ENCODE results near the gene CRYGD.

The CRYGD gene

DNA sequence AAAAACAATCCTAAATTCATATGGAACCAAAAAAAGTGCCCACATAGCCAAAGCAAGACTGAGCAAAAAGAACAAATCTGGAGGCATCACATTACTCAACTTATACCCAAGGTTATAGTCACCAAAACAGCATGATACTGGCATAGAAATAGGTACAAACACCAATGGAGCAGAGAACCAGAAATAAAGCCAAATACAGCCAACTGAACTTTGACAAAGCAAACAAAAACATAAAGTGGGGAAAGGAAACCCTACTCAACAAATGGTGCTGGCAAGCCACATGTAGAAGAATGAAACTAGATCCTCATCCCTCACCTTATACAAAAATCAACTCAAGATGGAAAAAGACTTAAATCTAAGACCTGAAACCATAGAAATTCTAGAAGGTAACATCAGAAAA, 40.5 kb downstream of the CRYGD start:
- no peak for DNase-seq (ENCODE audit: low read depth)

DNA sequence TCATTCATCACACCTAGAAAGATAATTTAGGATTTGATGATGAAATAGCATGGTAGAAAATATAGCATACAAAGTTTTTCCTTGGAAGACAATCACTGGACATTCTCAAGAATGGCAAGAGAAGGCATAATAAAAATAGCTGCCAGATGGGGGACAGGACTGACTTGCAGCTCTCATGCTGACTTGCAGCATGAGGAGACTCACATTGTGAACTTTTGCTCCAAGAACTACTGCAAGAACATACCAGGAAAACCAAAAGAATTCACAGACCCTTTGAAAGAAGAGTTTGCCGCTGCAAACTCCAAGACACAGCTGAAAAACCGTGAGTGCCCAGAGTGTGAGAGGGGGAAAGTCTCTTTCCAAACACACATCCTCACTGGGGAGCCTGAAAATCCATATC, 47.0 kb downstream of the CRYGD start:
- no peak for DNase-seq (ENCODE audit: low read depth)

DNA sequence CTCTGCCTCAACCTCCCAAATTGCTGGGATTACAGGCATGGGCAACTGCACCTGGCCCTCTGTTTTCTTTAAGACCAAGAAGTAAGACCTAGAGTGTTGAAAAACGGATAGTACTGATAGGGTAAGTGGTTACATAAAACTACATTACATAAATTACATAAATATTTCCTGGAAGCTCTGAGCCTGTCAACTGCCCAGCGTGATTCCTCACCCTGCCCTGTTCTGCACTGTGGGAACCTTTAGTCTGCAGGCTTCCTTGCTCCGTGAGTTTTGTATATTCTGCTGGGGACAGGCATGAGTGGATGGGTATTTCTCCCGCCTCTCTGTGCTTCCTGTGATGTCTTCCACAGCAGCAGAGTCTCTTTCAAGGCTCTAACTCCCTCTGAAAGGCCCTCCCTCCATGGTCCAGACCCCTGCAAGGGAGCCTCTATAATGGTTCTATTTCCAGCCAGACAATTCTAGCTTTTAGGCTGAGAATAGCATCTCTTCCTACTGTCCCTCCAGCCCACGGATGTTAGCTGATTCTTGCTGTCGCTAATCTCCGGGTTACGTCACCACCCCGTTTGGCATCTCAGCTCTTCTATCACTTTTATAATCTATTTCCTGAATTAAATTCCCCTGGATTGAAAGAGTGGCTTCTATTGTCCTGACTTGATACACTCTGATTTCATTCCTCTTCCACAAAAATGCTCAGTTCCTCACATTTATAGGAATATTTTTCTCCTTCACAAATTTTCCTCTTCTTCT, 49.5 kb downstream of the CRYGD start:
- no peak for DNase-seq (ENCODE audit: low read depth)

DNA sequence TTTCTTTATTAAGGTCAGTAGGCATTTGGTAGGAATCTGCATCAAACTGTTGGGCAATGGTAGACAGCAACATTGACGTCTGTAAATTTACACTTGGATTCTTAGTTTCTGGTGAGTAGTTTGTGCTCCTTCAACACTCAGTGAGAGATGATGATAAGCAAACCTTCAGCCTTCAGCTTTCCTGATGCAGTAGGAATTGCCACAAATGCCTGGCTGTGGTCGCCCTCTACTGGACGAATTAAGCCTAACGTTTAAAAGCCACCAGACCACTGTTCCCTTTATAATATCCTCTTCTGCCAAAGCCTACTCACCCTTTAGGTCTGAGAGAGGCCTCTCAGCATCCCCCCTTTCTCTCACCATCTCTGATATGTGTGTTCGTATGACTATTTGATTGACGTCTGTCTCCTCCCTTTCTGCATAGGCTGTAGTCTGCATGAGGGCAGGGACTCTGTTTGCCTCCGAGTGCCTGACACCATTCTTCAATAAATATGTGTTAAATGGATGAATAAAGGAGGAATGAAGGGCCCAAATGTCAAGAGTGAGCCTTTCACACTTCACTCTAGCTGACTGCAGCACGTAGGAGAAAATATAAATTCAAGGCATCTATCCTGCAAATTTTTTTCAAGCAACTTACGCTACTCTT, 52.0 kb downstream of the CRYGD start:
- DNase-seq (ENCODE audit: low read depth) = peak; percentile 24
